Keratinocyte (primary cell): ENCODE data around the gene TSKU. TPM values are rescaled to one million over a fixed set of nuclear protein-coding genes. Genes with fewer than 3 reads are reported as not detected.

Source experiments
- DNase-seq: peaks from one replicate; pipeline ENCODE4 v3.0.0-alpha.2; 2011; ENCODE audit warnings: low read depth, missing footprints, low spot score
- FAIRE-seq: peaks from 2 replicates; lab custom pipeline; 2011; peaks lifted over from hg19 to GRCh38; lab: Jason Lieb, UNC
- H2AFZ ChIP-seq: 2 replicates; pipeline ENCODE4 v1.6.0; 2012; ENCODE audit warnings: low read length, control low read depth, inconsistent platforms; ENCODE audit not compliant: control insufficient read depth
- H3K27ac ChIP-seq: 2 replicates; pipeline ENCODE4 v1.5.1; 2011; ENCODE audit warnings: low read length; ENCODE audit not compliant: control insufficient read depth, insufficient read depth
- H3K27me3 ChIP-seq: 3 replicates; pipeline ENCODE4 v1.6.0; 2011; ENCODE audit warnings: low read length; ENCODE audit not compliant: control insufficient read depth, insufficient read depth; ENCODE audit errors: extremely low read depth
- H3K36me3 ChIP-seq, 2 experiments: 2 replicates in 1 of 2; 3 replicates in 1 of 2; pipeline ENCODE4 v1.5.1; 2011; ENCODE audit warnings: low read length in 2 of 2, mild to moderate bottlenecking in 1 of 2; ENCODE audit not compliant: control insufficient read depth in 2 of 2, insufficient read depth in 2 of 2; ENCODE audit errors: extremely low read depth in 1 of 2
- H3K4me1 ChIP-seq: 3 replicates; pipeline ENCODE4 v1.5.1; 2011; ENCODE audit warnings: low read length; ENCODE audit not compliant: control insufficient read depth, insufficient read depth; ENCODE audit errors: extremely low read depth
- H3K4me2 ChIP-seq: 3 replicates; pipeline ENCODE4 v1.6.0; 2011; ENCODE audit warnings: low read depth, low read length; ENCODE audit not compliant: control insufficient read depth, insufficient read depth; ENCODE audit errors: extremely low read depth
- H3K4me3 ChIP-seq, 3 experiments: fragments of 200-600 bp in 1 of 3; sonication (generic) in 1 of 3; 2 replicates in 2 of 3; 3 replicates in 1 of 3; pipeline ENCODE4 v1.5.1; 2011 to 2016; ENCODE audit warnings: low read length in 3 of 3, mild to moderate bottlenecking in 3 of 3, control low read depth in 2 of 3, inconsistent platforms in 1 of 3, low read depth in 1 of 3, mixed read lengths in 1 of 3, mixed run types in 1 of 3, moderate library complexity in 1 of 3; ENCODE audit not compliant: control insufficient read depth in 2 of 3, insufficient read depth in 2 of 3; ENCODE audit errors: extremely low read depth in 1 of 3
- H3K79me2 ChIP-seq: 2 replicates; pipeline ENCODE4 v1.6.0; 2012; ENCODE audit warnings: low read length; ENCODE audit not compliant: control insufficient read depth, insufficient read depth
- H3K9ac ChIP-seq: 3 replicates; pipeline ENCODE4 v1.6.0; 2011; ENCODE audit warnings: low read length; ENCODE audit not compliant: control insufficient read depth, insufficient read depth; ENCODE audit errors: extremely low read depth
- H3K9me1 ChIP-seq: 3 replicates; pipeline ENCODE4 v1.6.0; 2011; ENCODE audit warnings: low read length; ENCODE audit not compliant: control insufficient read depth, insufficient read depth; ENCODE audit errors: extremely low read depth
- H3K9me3 ChIP-seq: 2 replicates; pipeline ENCODE4 v1.5.1; 2012; ENCODE audit warnings: low read depth, low read length; ENCODE audit not compliant: control insufficient read depth
- H4K20me1 ChIP-seq: 3 replicates; pipeline ENCODE4 v1.6.0; 2011; ENCODE audit warnings: low read length; ENCODE audit not compliant: control insufficient read depth, insufficient read depth; ENCODE audit errors: extremely low read depth
- CTCF ChIP-seq, 3 experiments: IDR thresholded peaks in 1 of 3; conservative IDR thresholded peaks in 1 of 3; optimal IDR thresholded peaks in 1 of 3; 2 replicates in 2 of 3; 3 replicates in 1 of 3; pipeline versions ENCODE3 to v1.5.1; 2011; ENCODE audit warnings: low read length in 3 of 3, mild to moderate bottlenecking in 3 of 3, moderate library complexity in 2 of 3, control low read depth in 1 of 3, inconsistent platforms in 1 of 3; ENCODE audit not compliant: insufficient read depth in 2 of 3; ENCODE audit errors: extremely low read depth in 1 of 3
- EZH2 ChIP-seq: IDR thresholded peaks from one replicate; pipeline ENCODE4 v1.6.1; 2012; ENCODE audit warnings: inconsistent platforms, mild to moderate bottlenecking, low read length, moderate library complexity
- dilution Hi-C: fragments of 300-500 bp; cut with MboI; formaldehyde crosslinking; loops from one replicate; pipeline ENCODE4 v1.7.0; 2020; ENCODE audit warnings: low sequenced_read_pairs; ENCODE audit not compliant: extremely low pct_ligation_motif_present
- polyA plus RNA-seq, 5 experiments: library from polyadenylated mRNA; depleted of rRNA in 3 of 5; stranded (reverse) in 3 of 5; stranded (forward) in 1 of 5; unstranded in 1 of 5; fragments of >200 nt; gene quantifications; 1 replicate in 1 of 5; 2 replicates in 3 of 5; 3 replicates in 1 of 5; pipeline versions ENCODE4 v1.2.1 to v1.2.3, GENCODE V29; 2011 to 2012; ENCODE audit warnings: missing spikeins in 2 of 5, low read depth in 1 of 5, low replicate concordance in 1 of 5

The TSKU gene
- polyA plus RNA-seq, 1 donor (not counting 4 experiments of a cell fraction or from before 2014, with no cell fraction given), result 22.8 TPM

GRCh38 chr11:76765863-76766350 lies 17.2 kb upstream of the TSKU start:
- Histone ChIP-seq H3K36me3 (no peaks in the 10 kb centered on the region), H3K4me3 (no peak overlapping the region), H2AFZ (no peak overlapping the region), H3K9ac (no peak overlapping the region), H3K27ac (no peak overlapping the region), H3K4me2 (no peak overlapping the region), H3K9me3 (no peaks in the 10 kb centered on the region), H3K27me3 (no peaks in the 10 kb centered on the region), H4K20me1 (no peaks in the 10 kb centered on the region), H3K4me1 (peaks cover 56% of the 10 kb centered on the region), H3K9me1 (no peaks in the 10 kb centered on the region), H3K79me2 (no peaks in the 10 kb centered on the region)
- dilution Hi-C loops, result no loop called here
- DNase-seq, result no peak
- no peak for TF ChIP-seq CTCF (optimal IDR thresholded peaks at IDR 0.05 in 1 of 3, IDR thresholded peaks at IDR 0.05 in 1 of 3, conservative IDR thresholded peaks at IDR 0.05 in 1 of 3; ENCODE audit: extremely low read depth in 1 of 3, insufficient read depth in 2 of 3, low read length in 3 of 3)
- TF ChIP-seq EZH2, result no peak
- FAIRE-seq, result no peak

GRCh38 chr11:76766521-76766920 lies 16.6 kb upstream of the TSKU start:
- H4K20me1 ChIP-seq, result no peaks in the 10 kb centered on the region
- no peak overlapping the region for H2AFZ ChIP-seq
- H3K79me2 ChIP-seq, result no peaks in the 10 kb centered on the region
- H3K4me2 ChIP-seq, result no peak overlapping the region
- H3K27ac ChIP-seq, result no peak overlapping the region
- no peaks in the 10 kb centered on the region for H3K27me3 ChIP-seq
- H3K9ac ChIP-seq, result no peak overlapping the region
- DNase-seq (no peak), FAIRE-seq (no peak)
- dilution Hi-C loops, result no loop called here
- TF ChIP-seq EZH2 (no peak), CTCF (optimal IDR thresholded peaks at IDR 0.05 in 1 of 3, IDR thresholded peaks at IDR 0.05 in 1 of 3, conservative IDR thresholded peaks at IDR 0.05 in 1 of 3; ENCODE audit: extremely low read depth in 1 of 3, insufficient read depth in 2 of 3, low read length in 3 of 3) (no peak)
- H3K9me1 ChIP-seq, result no peaks in the 10 kb centered on the region
- H3K9me3 ChIP-seq, result no peaks in the 10 kb centered on the region
- no peak overlapping the region for H3K4me3 ChIP-seq
- no peaks in the 10 kb centered on the region for H3K36me3 ChIP-seq
- H3K4me1 ChIP-seq, result peaks cover 61% of the 10 kb centered on the region
